ENCODE results near the gene PLPP7. TPM values are rescaled to one million over a fixed set of nuclear protein-coding genes. Genes with fewer than 3 reads are reported as not detected.

PLPP7 gene
- polyA plus RNA-seq, 1 of the 3 experiments (the other 2 are of a cell fraction): 8.6 TPM

GRCh38 chr9:131335368-131335755 is 45.8 kb downstream of the PLPP7 start:
- Histone ChIP-seq H3K36me3 (replicated peaks in 1 of 2; ENCODE audit: control insufficient read depth in 1 of 2, insufficient read depth in 2 of 2, low read length in 1 of 2) (no peaks in the 10 kb centered on the region), H3F3A (replicated peaks; ENCODE audit: insufficient read depth) (no peaks in the 10 kb centered on the region), H3K4me1 (ENCODE audit: control insufficient read depth in 1 of 2, insufficient read depth in 2 of 2, low read depth in 1 of 2, low read length in 1 of 2) (peaks cover 0 to 6% of the 10 kb centered on the region in 2 experiments; a peak in 1 of 4 replicates), H3K4me2 (no peak overlapping the region), H3K27ac (ENCODE audit: low read depth in 2 of 2, low read length in 1 of 2) (no peak overlapping the region), H4K20me1 (ENCODE audit: insufficient read depth) (no peaks in the 10 kb centered on the region), H3K79me2 (ENCODE audit: insufficient read depth) (no peaks in the 10 kb centered on the region), H3K4me3 (ENCODE audit: low read depth in 2 of 2, low read length in 1 of 2) (no peak overlapping the region), H3K9me2 (no peaks in the 10 kb centered on the region), H2AFZ (ENCODE audit: low read depth) (no peak overlapping the region), H3K9me3 (no peaks in the 10 kb centered on the region), H3K27me3 (ENCODE audit: insufficient read depth) (no peaks in the 10 kb centered on the region), H3K9ac (no peak overlapping the region)
- CTCF ChIA-PET: interaction anchor here (0.8 to 4.7 kb wide), 19 partner anchors 10 to 279 kb away, joined by 3 to 192 read pairs (median 10); no protein-coding TSS in a partner anchor
- no peak for DNase-seq
- TF ChIP-seq POLR2AphosphoS5 (IDR thresholded peaks at IDR 0.05; ENCODE audit: low read depth, low read length): no peak
- TF ChIP-seq TAF1 (IDR thresholded peaks at IDR 0.05; ENCODE audit: borderline replicate concordance, low read depth, low read length): no peak
- TF ChIP-seq FOXJ3 (CRISPR knock-in tag; IDR thresholded peaks at IDR 0.05): no peak
- TF ChIP-seq ZBTB33 (IDR thresholded peaks at IDR 0.05; ENCODE audit: borderline replicate concordance, low read depth): no peak
- TF ChIP-seq IRF3 (IDR thresholded peaks at IDR 0.05; ENCODE audit: low read depth, low read length): no peak
- TF ChIP-seq MXI1 (IDR thresholded peaks at IDR 0.05; ENCODE audit: low read depth, low read length): no peak
- TF ChIP-seq TCF12 (IDR thresholded peaks at IDR 0.05): no peak
- no peak for TF ChIP-seq NRF1 (IDR thresholded peaks at IDR 0.05; ENCODE audit: low read depth, low read length)
- TF ChIP-seq CTCF (IDR thresholded peaks at IDR 0.05): no peak
- TF ChIP-seq MAX (IDR thresholded peaks at IDR 0.05; ENCODE audit: low read depth): no peak
- no peak for TF ChIP-seq ELF1 (IDR thresholded peaks at IDR 0.05)
- no peak for TF ChIP-seq SMC3 (IDR thresholded peaks at IDR 0.05; ENCODE audit: low read depth, low read length)
- TF ChIP-seq FOXM1 (IDR thresholded peaks at IDR 0.05; ENCODE audit: low read depth): no peak
- no peak for TF ChIP-seq JUND (IDR thresholded peaks at IDR 0.05)
- TF ChIP-seq RXRA (IDR thresholded peaks at IDR 0.05; ENCODE audit: borderline replicate concordance, low read depth): no peak
- TF ChIP-seq EZH2phosphoT487 (IDR thresholded peaks at IDR 0.05; ENCODE audit: borderline replicate concordance, low read depth): no peak
- no peak for TF ChIP-seq GABPA (IDR thresholded peaks at IDR 0.05; ENCODE audit: low read depth)
- POLR2A ChIA-PET: no interaction called here
- WGBS (ENCODE audit: low lambda C conversion rate): 60% methylated on average over 4 of the region's 4 CpGs

Data from SK-N-SH (cell line).